ENCODE data around the gene KRTAP4-4. TPM values are rescaled to one million over a fixed set of nuclear protein-coding genes. Genes with fewer than 3 reads are reported as not detected.
A peak's percentile ranks its signal among the peaks of the same experiment; 100 is the strongest.
"Not testable (repeated sequence)": the region's sequence is repeated elsewhere in the genome, so short reads cannot be mapped to it uniquely, and the experiment has no call there.

Gene KRTAP4-4
- not detected for total RNA-seq
- not detected for polyA plus RNA-seq (ENCODE audit: insufficient read length in 2 of 2)
- long read RNA-seq, donor 1: 0 reads
- long read RNA-seq, donor 2: 0 reads
- long read RNA-seq, donor 3: 0 reads
- long read RNA-seq, donor 4: 0 reads

- Histone ChIP-seq H3K4me1 (ENCODE audit: control insufficient read depth, insufficient read depth, low read length) (no peaks in the 10 kb centered on the region), H3K36me3 (ENCODE audit: control insufficient read depth, insufficient read depth, low read length) (no peaks in the 10 kb centered on the region), H3K9me3 (ENCODE audit: control insufficient read depth, insufficient read depth, low read length) (no peaks in the 10 kb centered on the region), H3K27ac (ENCODE audit: low read depth, low read length) (no peak within 1 kb of the TSS), H3K27me3 (ENCODE audit: control insufficient read depth, insufficient read depth, low read length) (no peaks in the 10 kb centered on the region), H3K4me3 (ENCODE audit: low read depth, low read length) (no peak within 1 kb of the TSS)
- WGBS (ENCODE audit: insufficient coverage): 40% methylated on average over 1 of the region's 1 CpG
- no peak for DNase-seq (ENCODE audit: low read depth in 4 of 6, low spot score in 6 of 6)
Observed at GRCh38 chr17:41160648-41161047, at the start of gene KRTAP4-4. Gene KRTAP4-4, minus strand, starts transcription at chr17:41160748. Its CDS starts 57 bp downstream, at chr17:41160691.

GRCh38 chr17:41199421-41200078 lies 39.0 kb upstream of the KRTAP4-4 start:
- no peaks in the 10 kb centered on the region for H3K4me1 ChIP-seq (ENCODE audit: control insufficient read depth, insufficient read depth, low read length)
- no peak overlapping the region for H3K27ac ChIP-seq (ENCODE audit: low read depth, low read length)
- no peaks in the 10 kb centered on the region for H3K36me3 ChIP-seq (ENCODE audit: control insufficient read depth, insufficient read depth, low read length)
- no peaks in the 10 kb centered on the region for H3K9me3 ChIP-seq (ENCODE audit: control insufficient read depth, insufficient read depth, low read length)
- H3K27me3 ChIP-seq (ENCODE audit: control insufficient read depth, insufficient read depth, low read length): no peaks in the 10 kb centered on the region
- DNase-seq (ENCODE audit: low read depth in 4 of 6, low spot score in 6 of 6): peak in 1 of 6 donors; percentile 79
- H3K4me3 ChIP-seq (ENCODE audit: low read depth, low read length): no peak overlapping the region
- 92% methylated on average over 2 of the region's 5 CpGs for WGBS (ENCODE audit: insufficient coverage)

- Histone ChIP-seq H3K36me3 (ENCODE audit: control insufficient read depth, insufficient read depth, low read length) (no peaks in the 10 kb centered on the region), H3K27ac (ENCODE audit: low read depth, low read length) (no peak overlapping the region), H3K4me3 (ENCODE audit: low read depth, low read length) (no peak overlapping the region), H3K4me1 (ENCODE audit: control insufficient read depth, insufficient read depth, low read length) (no peaks in the 10 kb centered on the region), H3K9me3 (ENCODE audit: control insufficient read depth, insufficient read depth, low read length) (no peaks in the 10 kb centered on the region), H3K27me3 (ENCODE audit: control insufficient read depth, insufficient read depth, low read length) (no peaks in the 10 kb centered on the region)
- no CpG with 5 or more reads among the region's 1 CpG for WGBS (ENCODE audit: insufficient coverage)
- no peak for DNase-seq (ENCODE audit: low read depth in 4 of 6, low spot score in 6 of 6)
Observed at GRCh38 chr17:41196068-41196467, 35.5 kb upstream of the KRTAP4-4 start.

- Histone ChIP-seq H3K9me3 (ENCODE audit: control insufficient read depth, insufficient read depth, low read length) (no peaks in the 10 kb centered on the region), H3K27me3 (ENCODE audit: control insufficient read depth, insufficient read depth, low read length) (no peaks in the 10 kb centered on the region), H3K36me3 (ENCODE audit: control insufficient read depth, insufficient read depth, low read length) (no peaks in the 10 kb centered on the region), H3K4me3 (ENCODE audit: low read depth, low read length) (no peak overlapping the region), H3K4me1 (ENCODE audit: control insufficient read depth, insufficient read depth, low read length) (no peaks in the 10 kb centered on the region), H3K27ac (ENCODE audit: low read depth, low read length) (no peak overlapping the region)
- no peak for DNase-seq (ENCODE audit: low read depth in 4 of 6, low spot score in 6 of 6)
- WGBS (ENCODE audit: insufficient coverage): 84% methylated on average over 3 of the region's 3 CpGs
Observed at GRCh38 chr17:41190328-41190727, 29.8 kb upstream of the KRTAP4-4 start.

- not testable (repeated sequence) for H3K27me3 ChIP-seq (ENCODE audit: control insufficient read depth, insufficient read depth, low read length); DNase-seq (ENCODE audit: low read depth in 4 of 6, low spot score in 6 of 6); H3K4me3 ChIP-seq (ENCODE audit: low read depth, low read length); H3K4me1 ChIP-seq (ENCODE audit: control insufficient read depth, insufficient read depth, low read length); H3K36me3 ChIP-seq (ENCODE audit: control insufficient read depth, insufficient read depth, low read length); H3K9me3 ChIP-seq (ENCODE audit: control insufficient read depth, insufficient read depth, low read length); H3K27ac ChIP-seq (ENCODE audit: low read depth, low read length)
- 71% methylated on average over 1 of the region's 1 CpG for WGBS (ENCODE audit: insufficient coverage)
Observed at GRCh38 chr17:41189837-41190318, 29.3 kb upstream of the KRTAP4-4 start, which contains the start of gene KRTAP9-1. Gene KRTAP9-1, plus strand, starts transcription at chr17:41189887. Its CDS starts 0 bp downstream, at chr17:41189887.

GRCh38 chr17:41186872-41187271 lies 26.3 kb upstream of the KRTAP4-4 start:
- Histone ChIP-seq H3K4me3 (ENCODE audit: low read depth, low read length) (no peak overlapping the region), H3K36me3 (ENCODE audit: control insufficient read depth, insufficient read depth, low read length) (no peaks in the 10 kb centered on the region), H3K9me3 (ENCODE audit: control insufficient read depth, insufficient read depth, low read length) (no peaks in the 10 kb centered on the region), H3K27ac (ENCODE audit: low read depth, low read length) (no peak overlapping the region), H3K27me3 (ENCODE audit: control insufficient read depth, insufficient read depth, low read length) (no peaks in the 10 kb centered on the region), H3K4me1 (ENCODE audit: control insufficient read depth, insufficient read depth, low read length) (no peaks in the 10 kb centered on the region)
- WGBS (ENCODE audit: insufficient coverage): 68% methylated on average over 2 of the region's 2 CpGs
- no peak for DNase-seq (ENCODE audit: low read depth in 4 of 6, low spot score in 6 of 6)

GRCh38 chr17:41185001-41185400 lies 24.5 kb upstream of the KRTAP4-4 start:
- no peaks in the 10 kb centered on the region for H3K9me3 ChIP-seq (ENCODE audit: control insufficient read depth, insufficient read depth, low read length)
- no peaks in the 10 kb centered on the region for H3K36me3 ChIP-seq (ENCODE audit: control insufficient read depth, insufficient read depth, low read length)
- no peak overlapping the region for H3K4me3 ChIP-seq (ENCODE audit: low read depth, low read length)
- no peaks in the 10 kb centered on the region for H3K27me3 ChIP-seq (ENCODE audit: control insufficient read depth, insufficient read depth, low read length)
- no peak for DNase-seq (ENCODE audit: low read depth in 4 of 6, low spot score in 6 of 6)
- no peaks in the 10 kb centered on the region for H3K4me1 ChIP-seq (ENCODE audit: control insufficient read depth, insufficient read depth, low read length)
- WGBS (ENCODE audit: insufficient coverage): 100% methylated on average over 1 of the region's 1 CpG
- no peak overlapping the region for H3K27ac ChIP-seq (ENCODE audit: low read depth, low read length)

GRCh38 chr17:41184480-41184961 lies 24.0 kb upstream of the KRTAP4-4 start, which contains the start of gene KRTAP4-1:
Gene KRTAP4-1, minus strand, starts transcription at chr17:41184911. Its CDS starts 57 bp downstream, at chr17:41184854.
- Histone ChIP-seq H3K36me3 (ENCODE audit: control insufficient read depth, insufficient read depth, low read length) (no peaks in the 10 kb centered on the region), H3K27ac (ENCODE audit: low read depth, low read length) (no peak within 1 kb of the TSS), H3K9me3 (ENCODE audit: control insufficient read depth, insufficient read depth, low read length) (no peaks in the 10 kb centered on the region), H3K4me3 (ENCODE audit: low read depth, low read length) (no peak within 1 kb of the TSS), H3K4me1 (ENCODE audit: control insufficient read depth, insufficient read depth, low read length) (no peaks in the 10 kb centered on the region), H3K27me3 (ENCODE audit: control insufficient read depth, insufficient read depth, low read length) (no peaks in the 10 kb centered on the region)
- 74% methylated on average over 7 of the region's 9 CpGs for WGBS (ENCODE audit: insufficient coverage)
- no peak for DNase-seq (ENCODE audit: low read depth in 4 of 6, low spot score in 6 of 6)

GRCh38 chr17:41178843-41179616 lies 18.5 kb upstream of the KRTAP4-4 start:
- no peak overlapping the region for H3K4me3 ChIP-seq (ENCODE audit: low read depth, low read length)
- no peaks in the 10 kb centered on the region for H3K4me1 ChIP-seq (ENCODE audit: control insufficient read depth, insufficient read depth, low read length)
- H3K27me3 ChIP-seq (ENCODE audit: control insufficient read depth, insufficient read depth, low read length): no peaks in the 10 kb centered on the region
- no peak overlapping the region for H3K27ac ChIP-seq (ENCODE audit: low read depth, low read length)
- H3K9me3 ChIP-seq (ENCODE audit: control insufficient read depth, insufficient read depth, low read length): no peaks in the 10 kb centered on the region
- 80% methylated on average over 1 of the region's 1 CpG for WGBS (ENCODE audit: insufficient coverage)
- DNase-seq (ENCODE audit: low read depth in 4 of 6, low spot score in 6 of 6): no peak
- H3K36me3 ChIP-seq (ENCODE audit: control insufficient read depth, insufficient read depth, low read length): no peaks in the 10 kb centered on the region

All from spinal cord (tissue), 10 donors.